Stimulated activated CD4-positive, alpha-beta T cell treated with anti-CD3 and anti-CD28 coated beads, Interleukin-1b, Interleukin-23, amount 100 ng/mL, for 24 hours (primary cell): Measurements from ENCODE around the gene PLCH1.

Source experiments
- DNase-seq, 4 experiments: peaks; one replicate each; pipeline ENCODE4 v3.0.0-alpha.2; 2020; ENCODE audit warnings: low read depth in 4 of 4, low spot score in 1 of 4

The PLCH1 gene

DNA sequence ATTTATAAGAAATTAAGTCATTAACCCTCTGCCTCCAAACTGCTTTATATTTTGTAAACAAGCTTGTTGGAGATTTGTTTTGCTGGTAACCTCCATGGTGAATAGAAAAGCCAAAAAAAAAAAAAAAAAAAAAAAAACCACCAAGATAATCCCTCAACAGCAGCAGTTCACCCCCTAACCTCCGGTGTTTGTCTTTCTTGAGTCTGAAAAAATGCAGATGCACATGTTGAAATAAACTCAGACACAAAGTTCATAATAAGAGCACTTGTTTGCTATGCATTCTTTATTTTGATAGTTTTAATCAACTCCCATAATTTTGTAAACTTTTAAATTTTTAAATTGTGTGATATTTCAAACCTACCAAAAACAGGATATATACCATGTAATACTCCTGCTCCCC, 1.8 kb upstream of the PLCH1 start:
- no peak for DNase-seq

DNA sequence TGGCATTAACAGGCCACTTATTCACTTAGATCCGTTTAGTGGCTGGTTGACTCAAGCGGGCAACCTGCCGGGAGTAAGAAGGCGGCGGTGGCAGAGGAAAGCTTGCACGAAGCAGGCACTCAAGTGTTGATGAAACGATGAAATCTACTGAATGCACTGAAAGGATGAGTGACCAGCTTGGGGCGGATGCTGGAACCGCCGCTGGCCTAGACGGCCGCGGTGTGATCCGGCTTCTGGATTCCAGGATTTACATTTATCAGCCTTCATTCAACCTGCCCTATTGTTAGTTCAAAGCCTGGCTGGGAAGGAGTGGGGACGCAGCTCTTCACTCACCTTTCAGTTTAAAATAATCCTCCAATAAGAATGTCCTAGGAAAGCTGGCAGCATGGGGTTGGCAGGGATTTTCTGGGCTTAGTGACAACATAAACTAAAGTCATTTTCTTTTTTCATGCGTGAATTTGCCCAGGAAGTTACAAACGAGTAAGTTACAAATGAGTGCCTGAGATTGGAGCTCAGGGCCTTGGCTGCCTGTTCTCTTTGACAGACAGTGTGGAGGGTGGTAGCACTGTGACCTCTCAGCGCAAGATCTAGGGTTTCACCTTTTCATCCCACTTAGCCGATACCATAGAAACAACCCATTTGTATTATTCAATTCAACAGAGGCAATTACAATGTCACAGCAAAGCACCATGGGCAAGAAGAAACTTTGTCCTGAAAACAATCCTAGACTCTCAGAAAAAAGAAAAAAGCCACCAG, 1.1 kb upstream of the PLCH1 start:
- no peak for DNase-seq

DNA sequence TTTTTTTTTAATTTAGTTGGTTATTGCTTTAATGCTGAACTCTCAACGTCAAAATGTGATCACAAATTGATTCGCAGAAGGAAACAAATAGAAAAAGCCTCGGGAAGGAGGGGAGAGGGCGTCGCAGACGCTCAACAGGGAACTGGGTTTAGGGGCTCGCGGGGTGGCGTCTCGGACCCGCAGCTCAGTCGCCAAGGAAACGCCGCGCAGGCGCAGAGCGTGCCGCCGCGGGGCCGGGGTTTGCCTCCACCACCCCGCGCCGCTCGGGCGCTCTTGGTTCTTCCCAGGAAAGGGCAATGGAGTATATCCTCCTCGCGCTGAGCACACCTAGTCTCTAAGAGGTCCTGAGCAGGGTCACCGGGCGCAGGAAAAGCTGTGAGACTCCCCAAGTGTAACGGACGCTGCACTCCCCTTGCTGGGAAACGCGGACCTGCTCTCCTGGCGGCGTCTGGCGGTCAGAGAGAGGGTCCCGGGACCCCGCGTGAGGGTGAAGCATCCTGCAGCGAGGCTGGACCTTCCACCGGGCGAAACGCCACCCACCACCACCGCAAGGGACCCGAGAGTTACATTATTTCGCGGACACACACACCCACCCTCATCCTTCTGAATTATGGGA, 753 bp downstream of the PLCH1 start:
- peak in 3 of 4 experiments; percentile 25 to 44 (median 39) for DNase-seq

DNA sequence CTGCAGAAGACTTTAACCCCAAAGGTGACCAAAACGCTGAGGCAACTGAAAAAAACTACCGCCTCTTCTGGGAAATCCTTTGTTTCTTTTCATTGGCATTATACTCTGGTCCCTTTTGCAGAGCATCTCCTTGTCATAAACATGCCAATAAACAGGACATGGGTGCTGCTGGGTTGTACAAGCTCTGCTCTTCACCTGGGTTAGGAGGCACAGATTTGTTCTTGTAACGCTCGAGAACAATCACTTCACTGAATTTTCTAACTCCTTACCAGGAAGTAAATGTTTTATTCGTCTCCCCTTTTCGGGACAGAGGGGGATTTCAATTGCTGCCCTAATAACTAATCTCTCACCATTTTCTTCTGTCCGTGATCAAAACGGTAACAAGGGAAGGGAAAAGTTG, 1.3 kb downstream of the PLCH1 start:
- no peak for DNase-seq

- no peak for DNase-seq
These were observed 2.4 kb downstream of the PLCH1 start for GRCh38 chr3:155742349-155742965.

DNA sequence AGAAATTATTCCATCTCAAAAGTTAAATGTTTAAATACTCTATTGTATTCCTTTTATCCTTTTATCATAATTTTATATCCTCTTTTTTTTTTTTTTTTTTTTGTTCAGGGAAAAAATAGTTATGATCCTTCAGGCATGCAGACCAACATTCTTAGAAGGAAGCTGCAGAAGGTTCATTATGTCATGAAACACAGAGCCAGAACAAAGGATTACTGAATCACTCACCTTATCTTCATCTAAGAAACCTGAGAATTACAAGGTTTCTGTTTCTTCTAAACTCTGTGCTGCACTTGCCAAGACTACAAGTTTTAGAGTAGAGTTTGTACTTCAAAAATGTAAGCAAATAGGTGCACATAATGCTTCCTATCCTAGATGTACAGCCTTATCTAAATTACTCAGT, 3.3 kb downstream of the PLCH1 start:
- no peak for DNase-seq

DNA sequence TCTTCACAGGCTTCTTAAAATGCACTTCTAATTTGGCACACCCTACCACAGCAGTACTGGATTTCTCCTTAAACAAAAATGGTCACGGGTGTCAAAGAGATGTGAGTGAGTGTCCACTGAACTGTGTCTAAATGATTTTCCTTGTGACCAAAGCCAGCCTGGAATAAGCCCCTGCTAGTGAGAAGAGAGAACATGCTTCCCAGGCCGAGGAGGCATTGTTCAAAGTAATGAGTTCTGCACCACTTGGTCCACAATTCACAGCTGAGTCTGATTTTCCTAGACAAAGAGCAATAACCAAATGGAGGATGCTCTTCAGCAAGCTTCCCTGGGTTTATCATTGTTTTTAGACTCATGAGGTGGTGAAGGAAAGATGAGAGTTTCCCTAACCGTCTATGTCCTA, 3.8 kb downstream of the PLCH1 start:
- no peak for DNase-seq

DNA sequence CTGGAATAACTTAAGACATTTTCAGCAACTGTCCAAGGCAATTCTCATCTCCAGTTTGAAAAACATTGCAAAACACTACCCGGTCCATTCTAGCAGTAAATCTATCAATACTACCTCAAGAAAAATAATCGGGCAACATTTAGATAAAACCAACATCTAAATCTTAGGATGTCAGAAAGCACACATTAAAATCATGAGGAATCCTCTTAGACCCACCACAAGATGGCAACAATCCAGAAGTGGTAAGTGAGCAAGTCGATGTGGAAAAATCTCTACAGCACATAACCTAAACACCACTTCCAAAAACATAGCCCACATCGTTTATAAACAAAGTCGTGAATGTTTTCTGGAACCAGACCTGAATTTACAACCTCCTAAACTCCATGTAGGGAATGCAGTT, 5.7 kb downstream of the PLCH1 start:
- no peak for DNase-seq

GRCh38 chr3:155738580-155739076, 6.2 kb downstream of the PLCH1 start:
- DNase-seq = no peak

- DNase-seq = no peak
These were observed 6.9 kb downstream of the PLCH1 start for GRCh38 chr3:155737844-155738460.

DNA sequence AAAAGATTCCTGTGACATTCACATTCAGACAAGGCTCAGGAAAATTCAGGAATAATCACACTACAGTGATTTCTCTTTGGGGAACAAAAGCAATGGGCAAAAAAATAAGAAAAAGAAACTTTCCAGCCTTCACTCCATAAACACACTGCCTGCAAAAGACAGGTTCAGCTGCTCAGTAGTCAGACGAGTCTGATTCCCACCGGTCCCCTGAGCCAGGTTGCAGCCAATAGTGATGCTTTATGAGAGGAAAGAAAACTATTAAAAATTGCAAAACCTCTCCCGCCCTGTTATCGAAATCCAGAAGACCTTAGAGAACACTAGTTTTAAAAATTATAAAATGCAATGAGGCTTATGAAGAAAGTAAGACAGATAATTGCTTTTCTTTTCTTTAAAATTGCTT, 8.5 kb downstream of the PLCH1 start:
- no peak for DNase-seq

- DNase-seq = no peak
These were observed 14.0 kb downstream of the PLCH1 start for GRCh38 chr3:155730843-155731242.

- no peak for DNase-seq
These were observed 17.0 kb downstream of the PLCH1 start for GRCh38 chr3:155727836-155728235.

- DNase-seq = no peak
These were observed 30.6 kb downstream of the PLCH1 start for GRCh38 chr3:155714295-155714718.

GRCh38 chr3:155712008-155712407, 32.9 kb downstream of the PLCH1 start:
- DNase-seq = no peak

GRCh38 chr3:155704771-155705559, 39.9 kb downstream of the PLCH1 start:
- no peak for DNase-seq

GRCh38 chr3:155704061-155704460, 40.8 kb downstream of the PLCH1 start:
- no peak for DNase-seq

GRCh38 chr3:155702745-155703591, 41.9 kb downstream of the PLCH1 start:
- DNase-seq = no peak

DNA sequence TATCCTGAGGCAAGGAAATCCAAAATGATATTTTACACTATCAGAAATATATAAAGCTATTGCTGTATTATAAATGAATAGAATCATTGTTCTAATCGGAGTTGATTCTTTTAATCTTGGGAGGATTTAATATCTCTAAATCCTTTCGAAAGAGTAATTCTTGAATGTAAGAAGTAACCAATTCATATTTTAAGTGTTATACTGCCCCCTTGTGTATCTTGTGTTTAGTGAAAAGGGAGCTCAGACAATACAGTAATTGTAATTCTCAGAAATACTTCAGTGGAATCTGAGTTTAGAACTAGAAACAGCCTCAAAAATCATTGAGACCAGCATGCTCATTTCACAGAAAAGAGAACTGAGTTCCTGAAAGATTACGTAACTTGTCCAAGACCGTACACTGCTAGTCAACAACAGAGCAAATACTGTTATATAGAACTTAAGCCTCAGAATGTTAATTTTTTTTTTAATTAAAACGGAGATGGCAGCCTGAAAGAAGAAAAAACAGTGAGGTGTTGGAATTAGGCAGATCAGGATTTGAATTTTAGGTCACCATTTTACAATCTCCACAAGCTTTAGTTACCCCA, 42.9 kb downstream of the PLCH1 start:
- no peak for DNase-seq

GRCh38 chr3:155697542-155697941, 47.3 kb downstream of the PLCH1 start:
- no peak for DNase-seq
